ENCODE results near the gene NOL4. TPM values are rescaled to one million over a fixed set of nuclear protein-coding genes. Genes with fewer than 3 reads are reported as not detected.
"Not testable (repeated sequence)": the region's sequence is repeated elsewhere in the genome, so short reads cannot be mapped to it uniquely, and the experiment has no call there.

The NOL4 gene
- 140 TPM for total RNA-seq

- DNase-seq (ENCODE audit: low spot score in 2 of 2) = peak in 1 of 2 donors; percentile 61
Measured at GRCh38 chr18:34224423-34225217, at the start of gene NOL4. NOL4 (minus strand) TSS chr18:34224913; CDS start chr18:34223253, 1,660 bp downstream.

GRCh38 chr18:34266029-34266428 lies 41.3 kb upstream of the NOL4 start:
- not testable (repeated sequence) for FAIRE-seq; DNase-seq (ENCODE audit: low spot score in 2 of 2)

More at GRCh38 chr18:34224423-34225217, at the start of gene NOL4:
- FAIRE-seq = no peak

- no peak for DNase-seq (ENCODE audit: low spot score in 2 of 2)
- no peak for FAIRE-seq
Measured at GRCh38 chr18:34261865-34262780, 37.4 kb upstream of the NOL4 start.

- DNase-seq (ENCODE audit: low spot score in 2 of 2) (no peak), FAIRE-seq (no peak)
Measured at GRCh38 chr18:34258176-34258575, 33.5 kb upstream of the NOL4 start.

- no peak for FAIRE-seq
- no peak for DNase-seq (ENCODE audit: low spot score in 2 of 2)
Measured at GRCh38 chr18:34251919-34252318, 27.2 kb upstream of the NOL4 start.

- FAIRE-seq (no peak), DNase-seq (ENCODE audit: low spot score in 2 of 2) (no peak)
Measured at GRCh38 chr18:34248727-34249126, 24.0 kb upstream of the NOL4 start.

- FAIRE-seq = no peak
- DNase-seq (ENCODE audit: low spot score in 2 of 2) = no peak
Measured at GRCh38 chr18:34242739-34243138, 18.0 kb upstream of the NOL4 start.

GRCh38 chr18:34233781-34234388 lies 9.2 kb upstream of the NOL4 start:
- not testable (repeated sequence) for FAIRE-seq; DNase-seq (ENCODE audit: low spot score in 2 of 2)

GRCh38 chr18:34225218-34225553 lies 473 bp upstream of the NOL4 start:
- DNase-seq (ENCODE audit: low spot score in 2 of 2) (no peak), FAIRE-seq (no peak)

GRCh38 chr18:34223893-34224422 lies 755 bp downstream of the NOL4 start:
- DNase-seq (ENCODE audit: low spot score in 2 of 2) (no peak), FAIRE-seq (no peak)

- FAIRE-seq = no peak
- DNase-seq (ENCODE audit: low spot score in 2 of 2) = no peak
Measured at GRCh38 chr18:34223164-34223892, 1.4 kb downstream of the NOL4 start.

- no peak for DNase-seq (ENCODE audit: low spot score in 2 of 2)
- no peak for FAIRE-seq
Measured at GRCh38 chr18:34222307-34223163, 2.2 kb downstream of the NOL4 start.

- no peak for FAIRE-seq
Measured at GRCh38 chr18:34221971-34222306, 2.8 kb downstream of the NOL4 start.

GRCh38 chr18:34220081-34220815 lies 4.5 kb downstream of the NOL4 start:
- FAIRE-seq (no peak), DNase-seq (ENCODE audit: low spot score in 2 of 2) (no peak)

More at GRCh38 chr18:34221971-34222306, 2.8 kb downstream of the NOL4 start:
- DNase-seq (ENCODE audit: low spot score in 2 of 2) = no peak

GRCh38 chr18:34219651-34220050 lies 5.1 kb downstream of the NOL4 start:
- DNase-seq (ENCODE audit: low spot score in 2 of 2) = no peak
- FAIRE-seq = no peak

GRCh38 chr18:34212511-34212910 lies 12.2 kb downstream of the NOL4 start:
- no peak for DNase-seq (ENCODE audit: low spot score in 2 of 2)
- FAIRE-seq = no peak

- FAIRE-seq = no peak
Measured at GRCh38 chr18:34207344-34207851, 17.3 kb downstream of the NOL4 start.

GRCh38 chr18:34203866-34204265 lies 20.8 kb downstream of the NOL4 start:
- no peak for DNase-seq (ENCODE audit: low spot score in 2 of 2)
- FAIRE-seq = no peak

More at GRCh38 chr18:34207344-34207851, 17.3 kb downstream of the NOL4 start:
- DNase-seq (ENCODE audit: low spot score in 2 of 2) = no peak

All from frontal cortex (tissue), 4 donors.